Smooth muscle cell (in vitro differentiated cells): Measurements from ENCODE around the gene PPP2R1A. TPM values are rescaled to one million over a fixed set of nuclear protein-coding genes. Genes with fewer than 3 reads are reported as not detected.
A peak's percentile ranks its signal among the peaks of the same experiment; 100 is the strongest.

ENCODE experiments used
- DNase-seq: peaks from one replicate; lab custom pipeline; 2025; ENCODE audit not compliant: unreplicated experiment; lab: John Stamatoyannopoulos, UW
- H2AFZ ChIP-seq: fragments of 200-600 bp; sonication (generic); 2 replicates; pipeline ENCODE4 v1.6.0; 2016; ENCODE audit warnings: antibody characterized with exemption, low read depth, mild to moderate bottlenecking
- H3F3A ChIP-seq: fragments of 200-600 bp; sonication (generic); 2 replicates; pipeline ENCODE4 v1.6.0; 2017; ENCODE audit warnings: antibody characterized with exemption, low read depth
- H3K27ac ChIP-seq: fragments of 200-600 bp; sonication (generic); 2 replicates; pipeline ENCODE4 v1.5.1; 2016; ENCODE audit warnings: low read depth, mild to moderate bottlenecking
- H3K27me3 ChIP-seq: fragments of 200-600 bp; sonication (generic); 2 replicates; pipeline ENCODE4 v1.6.1; 2016; ENCODE audit warnings: low read depth, mild to moderate bottlenecking
- H3K36me3 ChIP-seq: fragments of 200-600 bp; sonication (generic); 2 replicates; pipeline ENCODE4 v1.5.1; 2016; ENCODE audit warnings: low read depth
- H3K4me1 ChIP-seq: fragments of 200-600 bp; sonication (generic); 2 replicates; pipeline ENCODE4 v1.5.1; 2016; ENCODE audit warnings: low read depth
- H3K4me2 ChIP-seq: fragments of 200-600 bp; sonication (generic); 2 replicates; pipeline ENCODE4 v1.6.0; 2016; ENCODE audit warnings: mild to moderate bottlenecking
- H3K4me3 ChIP-seq: fragments of 200-600 bp; sonication (generic); 2 replicates; pipeline ENCODE4 v1.5.1; 2016; ENCODE audit warnings: mild to moderate bottlenecking
- H3K79me2 ChIP-seq: fragments of 200-600 bp; sonication (generic); 2 replicates; pipeline ENCODE4 v1.6.0; 2016; ENCODE audit warnings: low read depth, mild to moderate bottlenecking
- H3K9ac ChIP-seq: fragments of 200-600 bp; sonication (generic); 2 replicates; pipeline ENCODE4 v1.6.0; 2016; ENCODE audit warnings: low read depth
- H3K9me3 ChIP-seq: fragments of 200-600 bp; sonication (generic); replicated peaks from 2 replicates; pipeline ENCODE4 v1.5.1; 2016; ENCODE audit warnings: low read depth
- H4K20me1 ChIP-seq: fragments of 200-600 bp; sonication (generic); 2 replicates; pipeline ENCODE4 v1.6.0; 2016; ENCODE audit warnings: low read depth
- WGBS: methylation state at CpG from one replicate; pipeline ENCODE4 v1.1.7; 2016; ENCODE audit warnings: low lambda C conversion rate; 5-methylcytosine and 5-hydroxymethylcytosine counted together
- polyA plus RNA-seq: library from polyadenylated mRNA; unstranded; fragments of >200 nt; fragmentation: Nextera tagmentation; extraction: Ambion mirVana; gene quantifications from 2 replicates; pipeline ENCODE4 v1.2.1, GENCODE V29; 2016
- total RNA-seq: library from RNA; depleted of rRNA; stranded (reverse); fragments of >200 nt; gene quantifications from 2 replicates; pipeline ENCODE4 v1.2.3, GENCODE V29; 2014
- TF ChIP-seq, protein P1 (sequence below): fragments of 200-600 bp; sonication (generic); IDR thresholded peaks from 2 replicates; pipeline ENCODE4 v1.5.1; 2017; ENCODE audit warnings: borderline replicate concordance, mild to moderate bottlenecking, antibody characterized with exemption; ENCODE audit not compliant: insufficient read depth, poor library complexity, severe bottlenecking

Gene PPP2R1A
- total and polyA plus RNA-seq, 2 experiments from 2014 or later = 121 to 265 TPM

DNA sequence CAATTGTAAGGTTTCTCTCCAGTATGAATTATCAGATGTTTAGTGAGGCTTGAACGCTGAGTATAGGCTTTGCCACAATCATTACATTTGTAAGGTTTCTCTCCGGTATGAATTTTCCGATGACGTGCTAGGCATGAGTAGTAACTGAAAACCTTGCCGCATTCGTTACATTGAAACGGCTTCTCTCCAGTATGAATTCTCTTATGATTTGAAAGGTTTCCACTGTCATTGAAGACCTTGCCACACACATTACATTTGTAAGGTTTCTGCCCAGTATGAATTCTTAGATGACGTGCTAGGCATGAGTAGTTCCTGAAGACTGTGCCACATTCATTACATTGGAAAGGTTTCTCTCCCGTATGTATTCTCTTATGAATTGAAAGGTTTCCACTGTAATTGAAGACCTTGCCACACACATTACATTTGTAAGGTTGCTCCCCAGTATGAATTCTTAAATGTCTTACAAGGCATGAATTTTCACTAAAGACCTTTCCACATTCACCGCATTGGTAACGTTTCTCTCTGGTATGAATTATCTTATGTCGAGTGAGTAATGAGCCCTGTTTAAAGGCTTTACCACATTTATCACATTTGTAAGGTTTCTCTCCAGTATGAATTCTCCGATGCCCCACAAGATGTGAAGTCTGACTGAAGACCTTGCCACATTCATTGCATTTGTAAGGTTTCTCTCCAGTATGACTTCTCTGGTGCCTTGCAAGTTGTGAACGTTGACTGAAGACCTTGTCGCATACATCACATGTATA lies 34.1 kb upstream of the PPP2R1A start:
- Histone ChIP-seq H2AFZ (no peak overlapping the region), H3K9me3 (peaks cover 85% of the 10 kb centered on the region), H3K79me2 (no peaks in the 10 kb centered on the region), H3K4me2 (no peak overlapping the region), H3K36me3 (peaks cover 68% of the 10 kb centered on the region), H3K9ac (no peak overlapping the region), H3K27me3 (no peaks in the 10 kb centered on the region), H4K20me1 (no peaks in the 10 kb centered on the region), H3K4me3 (no peak overlapping the region), H3K4me1 (no peaks in the 10 kb centered on the region), H3K27ac (no peak overlapping the region), H3F3A (no peaks in the 10 kb centered on the region)
- DNase-seq = no peak
- WGBS = 97% methylated on average over 15 of the region's 15 CpGs
- TF ChIP-seq, protein P1, sequence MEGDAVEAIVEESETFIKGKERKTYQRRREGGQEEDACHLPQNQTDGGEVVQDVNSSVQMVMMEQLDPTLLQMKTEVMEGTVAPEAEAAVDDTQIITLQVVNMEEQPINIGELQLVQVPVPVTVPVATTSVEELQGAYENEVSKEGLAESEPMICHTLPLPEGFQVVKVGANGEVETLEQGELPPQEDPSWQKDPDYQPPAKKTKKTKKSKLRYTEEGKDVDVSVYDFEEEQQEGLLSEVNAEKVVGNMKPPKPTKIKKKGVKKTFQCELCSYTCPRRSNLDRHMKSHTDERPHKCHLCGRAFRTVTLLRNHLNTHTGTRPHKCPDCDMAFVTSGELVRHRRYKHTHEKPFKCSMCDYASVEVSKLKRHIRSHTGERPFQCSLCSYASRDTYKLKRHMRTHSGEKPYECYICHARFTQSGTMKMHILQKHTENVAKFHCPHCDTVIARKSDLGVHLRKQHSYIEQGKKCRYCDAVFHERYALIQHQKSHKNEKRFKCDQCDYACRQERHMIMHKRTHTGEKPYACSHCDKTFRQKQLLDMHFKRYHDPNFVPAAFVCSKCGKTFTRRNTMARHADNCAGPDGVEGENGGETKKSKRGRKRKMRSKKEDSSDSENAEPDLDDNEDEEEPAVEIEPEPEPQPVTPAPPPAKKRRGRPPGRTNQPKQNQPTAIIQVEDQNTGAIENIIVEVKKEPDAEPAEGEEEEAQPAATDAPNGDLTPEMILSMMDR = no peak

DNA sequence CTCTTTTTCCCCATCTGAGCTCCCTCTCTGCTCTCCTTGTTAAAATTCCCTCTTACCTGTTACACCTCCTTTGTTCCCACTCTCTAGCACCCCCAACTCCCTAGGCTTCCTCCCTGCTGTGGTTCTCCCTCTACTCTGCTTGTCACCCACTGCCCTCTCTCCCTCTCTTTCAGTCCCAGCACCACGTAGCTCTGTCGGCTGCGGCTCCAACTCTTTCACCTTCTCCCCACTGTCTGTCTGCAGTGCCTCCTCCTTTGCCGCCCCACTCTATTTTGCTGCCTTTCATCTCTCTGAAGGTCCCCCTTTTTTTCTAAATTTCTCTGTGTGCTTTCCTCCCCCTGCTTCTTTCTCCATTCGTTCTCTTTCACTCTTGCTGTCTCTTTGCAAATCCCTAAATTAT lies 19.5 kb upstream of the PPP2R1A start:
- Histone ChIP-seq H3K9ac (peak overlapping the region; percentile 75), H2AFZ (peak overlapping the region; percentile 97), H3K27me3 (no peaks in the 10 kb centered on the region), H3K4me1 (no peaks in the 10 kb centered on the region), H3K27ac (no peak overlapping the region), H3K79me2 (peaks cover 6% of the 10 kb centered on the region), H3F3A (peaks cover 4% of the 10 kb centered on the region), H3K9me3 (no peaks in the 10 kb centered on the region), H3K36me3 (peaks cover 14% of the 10 kb centered on the region), H3K4me2 (peak overlapping the region; percentile 100), H4K20me1 (no peaks in the 10 kb centered on the region), H3K4me3 (peak overlapping the region; percentile 82)
- 15% methylated on average over 5 of the region's 5 CpGs for WGBS
- DNase-seq = no peak
- TF ChIP-seq, protein P1 = no peak

DNA sequence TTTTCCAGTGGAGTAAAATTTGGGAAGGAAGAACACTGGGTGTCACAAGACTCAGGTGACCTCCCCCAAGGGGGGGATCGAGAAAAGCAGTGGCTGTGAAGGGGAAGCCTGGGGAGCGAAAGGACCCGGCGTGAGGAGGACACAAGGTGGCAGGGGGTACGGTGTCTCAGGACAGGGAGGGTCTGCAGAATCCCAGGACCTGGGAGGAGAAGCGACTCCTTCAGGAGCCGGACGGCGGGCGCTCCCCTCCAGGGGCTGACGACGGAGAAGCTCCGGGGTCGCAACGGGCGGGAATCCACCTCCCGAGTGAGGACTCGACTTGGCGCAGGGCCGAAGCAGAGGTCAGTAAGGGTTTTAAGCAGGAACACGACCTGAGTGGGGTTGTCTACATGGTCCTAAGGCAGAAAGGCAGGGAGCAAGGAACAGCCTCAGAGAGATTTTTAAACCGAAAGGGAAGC lies 19.0 kb upstream of the PPP2R1A start:
- Histone ChIP-seq H3K79me2 (peaks cover 6% of the 10 kb centered on the region), H4K20me1 (no peaks in the 10 kb centered on the region), H3F3A (peaks cover 4% of the 10 kb centered on the region), H3K9ac (peak overlapping the region; percentile 75), H3K27ac (no peak overlapping the region), H3K4me2 (peak overlapping the region; percentile 100), H3K27me3 (no peaks in the 10 kb centered on the region), H3K36me3 (peaks cover 12% of the 10 kb centered on the region), H2AFZ (peak overlapping the region; percentile 97), H3K4me3 (peak overlapping the region; percentile 82), H3K4me1 (no peaks in the 10 kb centered on the region), H3K9me3 (no peaks in the 10 kb centered on the region)
- TF ChIP-seq, protein P1 = no peak
- 3% methylated on average over 21 of the region's 22 CpGs for WGBS
- peak; percentile 5 for DNase-seq
